Mesendoderm (in vitro differentiated cells): ENCODE data around the gene HSPA12B.
A peak's percentile ranks its signal among the peaks of the same experiment; 100 is the strongest.

Experiments
- DNase-seq: peaks from one replicate; pipeline ENCODE4 v3.0.0; 2013
- H2AK5ac ChIP-seq: 2 replicates; pipeline ENCODE4 v1.6.1; 2013; ENCODE audit warnings: low read length, inconsistent platforms
- H2BK120ac ChIP-seq: 2 replicates; pipeline ENCODE4 v1.6.1; 2013; ENCODE audit warnings: low read depth, mild to moderate bottlenecking, low read length, moderate library complexity, mixed read lengths
- H2BK15ac ChIP-seq: replicated peaks from 2 replicates; pipeline ENCODE4 v1.6.1; 2013; ENCODE audit warnings: low read depth, mild to moderate bottlenecking, moderate library complexity
- H2BK5ac ChIP-seq: 2 replicates; pipeline ENCODE4 v1.6.1; 2013; ENCODE audit warnings: low read length, inconsistent platforms
- H3K18ac ChIP-seq: 2 replicates; pipeline ENCODE4 v1.6.1; 2013; ENCODE audit warnings: mild to moderate bottlenecking, low read length, mixed read lengths
- H3K23ac ChIP-seq: one replicate; pipeline ENCODE4 v1.6.1; 2013; ENCODE audit warnings: low read length
- H3K27ac ChIP-seq: 2 replicates; pipeline ENCODE4 v1.5.1; 2013; ENCODE audit warnings: low read depth, mild to moderate bottlenecking, inconsistent platforms, low read length, moderate library complexity
- H3K27me3 ChIP-seq: 2 replicates; pipeline ENCODE4 v1.6.1; 2013; ENCODE audit warnings: low read length, control low read depth, mild to moderate bottlenecking, inconsistent platforms; ENCODE audit not compliant: insufficient read depth, poor library complexity
- H3K36me3 ChIP-seq: 2 replicates; pipeline ENCODE4 v1.6.1; 2013; ENCODE audit warnings: low read length, inconsistent platforms; ENCODE audit not compliant: control insufficient read depth, insufficient read depth
- H3K4ac ChIP-seq: one replicate; pipeline ENCODE4 v1.6.1; 2013; ENCODE audit warnings: low read depth, mild to moderate bottlenecking, low read length, moderate library complexity
- H3K4me1 ChIP-seq: 2 replicates; pipeline ENCODE4 v1.6.1; 2013; ENCODE audit warnings: low read depth, low read length, inconsistent platforms; ENCODE audit not compliant: control insufficient read depth
- H3K4me2 ChIP-seq: 2 replicates; pipeline ENCODE4 v1.6.1; 2013; ENCODE audit warnings: low read length
- H3K4me3 ChIP-seq: 2 replicates; pipeline ENCODE4 v1.5.1; 2013; ENCODE audit warnings: mild to moderate bottlenecking, low read length
- H3K56ac ChIP-seq: one replicate; pipeline ENCODE4 v1.6.1; 2013; ENCODE audit warnings: low read length
- H3K79me1 ChIP-seq: 2 replicates; pipeline ENCODE4 v1.6.1; 2013; ENCODE audit warnings: low read length, inconsistent platforms
- H3K79me2 ChIP-seq: 2 replicates; pipeline ENCODE4 v1.6.1; 2013; ENCODE audit warnings: mild to moderate bottlenecking, low read length; ENCODE audit not compliant: control insufficient read depth, insufficient read depth
- H3K9ac ChIP-seq: 2 replicates; pipeline ENCODE4 v1.6.1; 2013; ENCODE audit warnings: low read length, inconsistent platforms
- H4K5ac ChIP-seq: one replicate; pipeline ENCODE4 v1.6.1; 2013; ENCODE audit warnings: low read length
- H4K8ac ChIP-seq: one replicate; pipeline ENCODE4 v1.6.1; 2013; ENCODE audit warnings: low read depth, mild to moderate bottlenecking, control low read depth, low read length, moderate library complexity
- WGBS: extraction: QIAGEN DNeasy Blood & Tissue Kit; methylation state at CpG from one replicate; pipeline ENCODE4 v1.1.7; 2013; ENCODE audit warnings: low lambda C conversion rate, missing lambda C conversion rate; ENCODE audit not compliant: insufficient coverage; ENCODE audit errors: extremely low coverage; 5-methylcytosine and 5-hydroxymethylcytosine counted together

Gene HSPA12B

DNA sequence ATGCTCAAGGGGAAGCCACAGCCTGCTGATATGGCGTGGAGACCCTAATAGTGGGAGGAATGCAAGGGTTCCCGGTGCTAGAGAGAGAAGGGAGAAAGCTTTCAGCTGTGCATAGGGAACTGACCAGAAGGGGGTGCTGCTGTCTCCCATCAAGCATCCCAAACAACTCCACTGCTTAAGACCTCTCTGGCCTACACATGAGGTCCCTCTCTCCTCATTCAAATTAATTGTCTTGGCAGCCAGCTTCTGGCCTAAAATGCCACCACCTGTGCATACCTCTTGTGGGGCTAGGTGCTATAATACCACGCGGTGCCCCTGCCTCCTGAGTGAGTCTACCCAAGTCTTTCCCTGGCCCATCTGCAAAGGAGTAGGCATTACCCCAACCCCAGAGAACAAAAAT, 20.6 kb downstream of the HSPA12B start:
- Histone ChIP-seq H3K4me2 (no peak overlapping the region), H2BK5ac (no peak overlapping the region), H3K36me3 (no peaks in the 10 kb centered on the region), H4K5ac (no peak overlapping the region), H2BK120ac (no peak overlapping the region), H3K79me2 (no peaks in the 10 kb centered on the region), H3K9ac (no peak overlapping the region), H2BK15ac (no peak overlapping the region), H3K4me1 (peaks cover 2% of the 10 kb centered on the region), H2AK5ac (no peak overlapping the region), H3K23ac (no peak overlapping the region), H4K8ac (no peak overlapping the region), H3K4me3 (no peak overlapping the region), H3K56ac (no peak overlapping the region), H3K27me3 (peaks cover 5% of the 10 kb centered on the region), H3K4ac (no peak overlapping the region), H3K18ac (no peak overlapping the region), H3K79me1 (no peaks in the 10 kb centered on the region), H3K27ac (no peak overlapping the region)
- WGBS, result no CpG with 5 or more reads among the region's 4 CpGs
- DNase-seq, result peak; percentile 83

- no CpG with 5 or more reads among the region's 26 CpGs for WGBS
Observed at GRCh38 chr20:3753501-3754275, 21.2 kb downstream of the HSPA12B start.

DNA sequence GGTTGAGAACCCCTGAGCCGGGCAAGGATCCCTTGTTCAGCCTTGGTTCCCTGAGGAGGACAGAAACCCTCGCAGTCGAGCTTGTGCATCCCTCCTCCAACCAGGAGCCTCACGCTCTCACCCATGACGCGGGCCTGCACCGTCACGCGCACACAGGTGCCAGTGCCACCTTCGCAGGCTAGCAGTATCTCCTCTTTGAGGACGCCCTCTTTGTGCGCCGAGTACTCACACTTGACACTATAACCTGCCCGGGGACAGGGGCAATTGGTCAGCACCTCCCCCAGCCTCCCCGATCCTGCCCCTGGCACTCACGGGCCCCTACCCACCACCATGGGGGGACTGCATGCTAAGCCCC, 21.8 kb downstream of the HSPA12B start:
- WGBS, result no CpG with 5 or more reads among the region's 16 CpGs

More at GRCh38 chr20:3753501-3754275, 21.2 kb downstream of the HSPA12B start:
- no peak overlapping the region for H4K8ac ChIP-seq
- DNase-seq, result no peak
- no peaks in the 10 kb centered on the region for H3K36me3 ChIP-seq
- H3K79me1 ChIP-seq, result no peaks in the 10 kb centered on the region
- no peak overlapping the region for H2AK5ac ChIP-seq
- no peak overlapping the region for H3K4me2 ChIP-seq
- H3K23ac ChIP-seq, result no peak overlapping the region
- no peaks in the 10 kb centered on the region for H3K79me2 ChIP-seq
- no peak overlapping the region for H2BK120ac ChIP-seq
- no peak overlapping the region for H3K9ac ChIP-seq
- no peak overlapping the region for H3K4me3 ChIP-seq
- no peak overlapping the region for H3K4ac ChIP-seq
- peaks cover 2% of the 10 kb centered on the region for H3K4me1 ChIP-seq
- no peak overlapping the region for H2BK5ac ChIP-seq
- H3K18ac ChIP-seq, result no peak overlapping the region
- H3K27me3 ChIP-seq, result peaks cover 5% of the 10 kb centered on the region
- H4K5ac ChIP-seq, result no peak overlapping the region
- no peak overlapping the region for H3K56ac ChIP-seq
- no peak overlapping the region for H2BK15ac ChIP-seq
- no peak overlapping the region for H3K27ac ChIP-seq

DNA sequence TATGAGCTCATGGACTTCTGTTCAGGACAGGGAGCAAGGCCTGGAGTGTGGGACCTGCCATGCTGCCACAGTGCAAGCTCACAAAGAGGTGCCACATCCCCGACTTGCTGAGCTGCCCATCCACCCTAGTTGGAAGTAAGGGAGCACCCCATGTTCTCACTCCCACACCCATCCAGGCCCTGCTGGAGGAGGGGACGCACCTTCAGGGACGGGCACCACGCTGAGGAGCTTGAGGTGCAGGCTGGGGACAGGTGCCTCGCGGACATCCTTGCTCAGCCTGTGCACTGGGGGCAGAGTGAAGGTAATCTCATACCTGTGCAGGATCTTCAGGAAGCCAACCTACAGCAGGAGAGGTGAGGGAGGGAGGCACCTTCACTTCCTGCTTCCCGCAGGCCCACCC, 22.8 kb downstream of the HSPA12B start:
- no peak overlapping the region for H3K4ac ChIP-seq
- H3K79me2 ChIP-seq, result no peaks in the 10 kb centered on the region
- DNase-seq, result no peak
- no peak overlapping the region for H2BK120ac ChIP-seq
- no peaks in the 10 kb centered on the region for H3K36me3 ChIP-seq
- no CpG with 5 or more reads among the region's 7 CpGs for WGBS
- H3K9ac ChIP-seq, result no peak overlapping the region
- no peak overlapping the region for H4K5ac ChIP-seq
- no peak overlapping the region for H2BK5ac ChIP-seq
- H4K8ac ChIP-seq, result no peak overlapping the region
- H3K4me1 ChIP-seq, result peaks cover 2% of the 10 kb centered on the region
- no peak overlapping the region for H2BK15ac ChIP-seq
- peaks cover 5% of the 10 kb centered on the region for H3K27me3 ChIP-seq
- H3K23ac ChIP-seq, result no peak overlapping the region
- H3K4me2 ChIP-seq, result no peak overlapping the region
- H3K27ac ChIP-seq, result no peak overlapping the region
- H3K79me1 ChIP-seq, result no peaks in the 10 kb centered on the region
- H3K56ac ChIP-seq, result no peak overlapping the region
- H3K4me3 ChIP-seq, result no peak overlapping the region
- H2AK5ac ChIP-seq, result no peak overlapping the region
- no peak overlapping the region for H3K18ac ChIP-seq

More for the DNA sequence above, 21.8 kb downstream of the HSPA12B start:
- no peak overlapping the region for H3K4ac ChIP-seq
- no peak overlapping the region for H3K18ac ChIP-seq
- no peak overlapping the region for H3K4me3 ChIP-seq
- no peak overlapping the region for H2BK120ac ChIP-seq
- no peaks in the 10 kb centered on the region for H3K36me3 ChIP-seq
- no peak overlapping the region for H3K9ac ChIP-seq
- peaks cover 2% of the 10 kb centered on the region for H3K4me1 ChIP-seq
- H3K27me3 ChIP-seq, result peaks cover 5% of the 10 kb centered on the region
- no peak overlapping the region for H2BK5ac ChIP-seq
- no peak overlapping the region for H2BK15ac ChIP-seq
- H4K8ac ChIP-seq, result no peak overlapping the region
- H3K79me1 ChIP-seq, result no peaks in the 10 kb centered on the region
- no peak overlapping the region for H3K56ac ChIP-seq
- no peaks in the 10 kb centered on the region for H3K79me2 ChIP-seq
- no peak overlapping the region for H3K4me2 ChIP-seq
- H4K5ac ChIP-seq, result no peak overlapping the region
- H3K23ac ChIP-seq, result no peak overlapping the region
- H3K27ac ChIP-seq, result no peak overlapping the region
- no peak overlapping the region for H2AK5ac ChIP-seq
- no peak for DNase-seq

DNA sequence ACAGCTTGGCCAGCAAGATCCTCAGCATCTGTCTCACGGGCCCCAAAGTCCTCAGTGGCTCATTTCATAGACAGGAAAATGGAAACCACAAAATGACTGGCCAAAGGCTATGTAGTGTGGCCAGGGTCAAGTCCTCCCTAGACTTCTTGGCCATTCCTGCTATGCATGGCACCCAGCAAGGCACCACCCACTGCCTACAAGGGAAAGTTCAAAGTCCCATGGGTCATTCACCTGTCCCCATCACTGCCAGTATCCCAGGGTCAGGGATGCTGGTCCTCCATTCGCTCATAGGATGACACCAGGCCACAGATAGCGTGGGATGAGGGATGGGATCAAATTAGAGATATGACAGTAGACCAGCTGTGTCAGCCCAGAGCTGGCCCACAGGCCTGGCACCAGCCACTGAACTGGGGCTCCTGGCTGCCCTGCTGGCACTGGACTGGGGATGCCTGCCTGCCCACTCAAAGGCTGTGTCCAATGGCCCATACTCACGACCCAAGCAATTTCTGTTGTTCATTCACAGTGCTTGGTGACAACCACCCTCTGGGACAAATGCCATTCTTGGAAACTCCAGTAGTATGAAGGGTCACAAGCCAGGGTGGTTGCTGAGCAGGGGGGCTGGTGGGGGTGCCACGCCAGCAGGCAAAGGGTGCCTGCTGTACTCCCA, 23.5 kb downstream of the HSPA12B start:
- no peak overlapping the region for H2BK120ac ChIP-seq
- DNase-seq, result no peak
- no peak overlapping the region for H2AK5ac ChIP-seq
- H3K9ac ChIP-seq, result no peak overlapping the region
- H3K27me3 ChIP-seq, result peaks cover 2% of the 10 kb centered on the region
- no peaks in the 10 kb centered on the region for H3K36me3 ChIP-seq
- H3K18ac ChIP-seq, result no peak overlapping the region
- H3K79me2 ChIP-seq, result no peaks in the 10 kb centered on the region
- no peak overlapping the region for H3K4me3 ChIP-seq
- H4K8ac ChIP-seq, result no peak overlapping the region
- no peak overlapping the region for H2BK15ac ChIP-seq
- H3K79me1 ChIP-seq, result no peaks in the 10 kb centered on the region
- H3K4ac ChIP-seq, result no peak overlapping the region
- no peak overlapping the region for H3K23ac ChIP-seq
- H3K56ac ChIP-seq, result no peak overlapping the region
- H4K5ac ChIP-seq, result no peak overlapping the region
- no peak overlapping the region for H3K4me2 ChIP-seq
- peaks cover 2% of the 10 kb centered on the region for H3K4me1 ChIP-seq
- no CpG with 5 or more reads among the region's 5 CpGs for WGBS
- no peak overlapping the region for H3K27ac ChIP-seq
- no peak overlapping the region for H2BK5ac ChIP-seq
